Esophagus squamous epithelium (tissue), 5 donors: ENCODE results near the gene OR51B4. TPM values are rescaled to one million over a fixed set of nuclear protein-coding genes. Genes with fewer than 3 reads are reported as not detected.

Source experiments
- DNase-seq: peaks from one replicate; lab custom pipeline; 2025; lab: John Stamatoyannopoulos, UW
- H3K27ac ChIP-seq, 4 donors: fragments of 200-600 bp; sonication (generic); one replicate each; pipeline ENCODE4 v1.5.1; 2016 to 2019; ENCODE audit warnings: mild to moderate bottlenecking in 1 of 4
- H3K27me3 ChIP-seq, 4 donors: fragments of 200-600 bp; sonication (generic); 1 replicate in 3 of 4; 2 replicates in 1 of 4; pipeline versions ENCODE4 v1.5.1 to v1.6.0; 2017 to 2021; ENCODE audit warnings: antibody characterized with exemption in 1 of 4
- H3K36me3 ChIP-seq, 3 donors: fragments of 200-600 bp; sonication (generic); one replicate each; pipeline ENCODE4 v1.5.1; 2016 to 2019
- H3K4me1 ChIP-seq, 3 donors: fragments of 200-600 bp; sonication (generic); one replicate each; pipeline ENCODE4 v1.5.1; 2017 to 2019
- H3K4me3 ChIP-seq, 4 donors: fragments of 200-600 bp; sonication (generic); 1 replicate in 3 of 4; 2 replicates in 1 of 4; pipeline ENCODE4 v1.5.1; 2016 to 2019; ENCODE audit warnings: mild to moderate bottlenecking in 2 of 4, moderate library complexity in 1 of 4
- H3K9me3 ChIP-seq, 3 donors: fragments of 200-600 bp; sonication (generic); one replicate each; pipeline ENCODE4 v1.5.1; 2016 to 2019
- CTCF ChIP-seq, 6 experiments: fragments of 450-650 bp in 4 of 6; fragments of 200-600 bp in 2 of 6; sonication (generic) in 2 of 6; IDR thresholded peaks; one replicate each; pipeline ENCODE4 v1.5.1; 2016 to 2019; ENCODE audit warnings: antibody characterized with exemption in 6 of 6, mild to moderate bottlenecking in 4 of 6, moderate library complexity in 4 of 6
- POLR2A ChIP-seq, 4 donors: fragments of 450-650 bp; IDR thresholded peaks; one replicate each; pipeline ENCODE4 v1.6.1; 2017; ENCODE audit warnings: antibody characterized with exemption in 4 of 4, mild to moderate bottlenecking in 4 of 4, moderate library complexity in 3 of 4
- WGBS, 2 donors: methylation state at CpG; one replicate each; pipeline ENCODE4 v1.1.5; 2018; 5-methylcytosine and 5-hydroxymethylcytosine counted together
- intact Hi-C: fragments of 100-400 bp; cut with DNase I; formaldehyde crosslinking; loops from one replicate; pipeline ENCODE4 v1.15.0; 2022
- total RNA-seq, 4 donors: library from RNA; depleted of rRNA; stranded (reverse); fragments of >200 nt; gene quantifications; one replicate each; pipeline ENCODE4 v1.1.0, GENCODE V29; 2016
- donor health status: DM: yes; HTN: yes; CAD: no.

OR51B4 gene
- total RNA-seq, 4 donors from 2014 or later: not detected

- H3K36me3 ChIP-seq: no peaks in the 10 kb centered on the region
- intact Hi-C loops: no loop called here
- H3K4me1 ChIP-seq: peaks cover 0 to 6% (median 0%) of the 10 kb centered on the region in 3 donors
- no peak overlapping the region for H3K27ac ChIP-seq
- no peak for DNase-seq
- no peak overlapping the region for H3K4me3 ChIP-seq
- 61 to 63% methylated on average over 1 of the region's 1 CpG for WGBS, 2 donors
- H3K27me3 ChIP-seq: no peaks in the 10 kb centered on the region
- TF ChIP-seq POLR2A (IDR thresholded peaks at IDR 0.05): no peak
- no peak for TF ChIP-seq CTCF (IDR thresholded peaks at IDR 0.05)
- H3K9me3 ChIP-seq: no peaks in the 10 kb centered on the region
These were observed 17.9 kb downstream of the OR51B4 start for GRCh38 chr11:5283882-5284281.

- TF ChIP-seq CTCF (IDR thresholded peaks at IDR 0.05) (no peak), POLR2A (IDR thresholded peaks at IDR 0.05) (no peak)
- intact Hi-C loops: no loop called here
- 60 to 69% methylated on average over 3 of the region's 3 CpGs for WGBS, 2 donors
These were observed 18.7 kb downstream of the OR51B4 start for GRCh38 chr11:5283086-5283485.

GRCh38 chr11:5282628-5283027, 19.1 kb downstream of the OR51B4 start:
- H3K27ac ChIP-seq: no peak overlapping the region
- no peak for TF ChIP-seq POLR2A (IDR thresholded peaks at IDR 0.05)
- TF ChIP-seq CTCF (IDR thresholded peaks at IDR 0.05): no peak
- 79 to 85% methylated on average over 2 of the region's 2 CpGs for WGBS, 2 donors
- H3K36me3 ChIP-seq: no peaks in the 10 kb centered on the region
- intact Hi-C loops: no loop called here
- no peaks in the 10 kb centered on the region for H3K27me3 ChIP-seq
- no peak overlapping the region for H3K4me3 ChIP-seq
- DNase-seq: no peak
- H3K9me3 ChIP-seq: no peaks in the 10 kb centered on the region
- peaks cover 0 to 6% (median 0%) of the 10 kb centered on the region in 3 donors for H3K4me1 ChIP-seq

More at GRCh38 chr11:5283086-5283485, 18.7 kb downstream of the OR51B4 start:
- Histone ChIP-seq H3K4me1 (peaks cover 0 to 6% (median 0%) of the 10 kb centered on the region in 3 donors), H3K36me3 (no peaks in the 10 kb centered on the region), H3K9me3 (no peaks in the 10 kb centered on the region), H3K4me3 (no peak overlapping the region), H3K27ac (no peak overlapping the region), H3K27me3 (no peaks in the 10 kb centered on the region)
- no peak for DNase-seq

GRCh38 chr11:5281596-5281995, 20.1 kb downstream of the OR51B4 start:
- H3K9me3 ChIP-seq: no peaks in the 10 kb centered on the region
- intact Hi-C loops: no loop called here
- no peaks in the 10 kb centered on the region for H3K36me3 ChIP-seq

GRCh38 chr11:5280582-5281102, 21.1 kb downstream of the OR51B4 start:
- DNase-seq: no peak

More at GRCh38 chr11:5281596-5281995, 20.1 kb downstream of the OR51B4 start:
- peaks cover 0 to 6% (median 0%) of the 10 kb centered on the region in 3 donors for H3K4me1 ChIP-seq
- no peaks in the 10 kb centered on the region for H3K27me3 ChIP-seq
- no peak for DNase-seq
- H3K27ac ChIP-seq: no peak overlapping the region
- TF ChIP-seq POLR2A (IDR thresholded peaks at IDR 0.05) (no peak), CTCF (IDR thresholded peaks at IDR 0.05) (no peak)
- H3K4me3 ChIP-seq: no peak overlapping the region

More at GRCh38 chr11:5280582-5281102, 21.1 kb downstream of the OR51B4 start:
- WGBS, 2 donors: 13 to 21% methylated on average over 3 of the region's 3 CpGs
- TF ChIP-seq CTCF (IDR thresholded peaks at IDR 0.05): no peak
- intact Hi-C loops: no loop called here
- Histone ChIP-seq H3K36me3 (no peaks in the 10 kb centered on the region), H3K4me3 (no peak overlapping the region), H3K27me3 (no peaks in the 10 kb centered on the region), H3K27ac (no peak overlapping the region), H3K4me1 (peaks cover 0 to 6% (median 0%) of the 10 kb centered on the region in 3 donors), H3K9me3 (no peaks in the 10 kb centered on the region)
